H9 (cell line): ENCODE data around the gene TRAIP. TPM values are rescaled to one million over a fixed set of nuclear protein-coding genes. Genes with fewer than 3 reads are reported as not detected.
"Not testable (repeated sequence)": the region's sequence is repeated elsewhere in the genome, so short reads cannot be mapped to it uniquely, and the experiment has no call there.

Source experiments
- DNase-seq: peaks from one replicate; pipeline ENCODE4 v3.0.0-alpha.2; 2017
- H2AFZ ChIP-seq: one replicate; pipeline ENCODE4 v1.6.1; 2013; ENCODE audit warnings: mild to moderate bottlenecking, low read length, control low read depth, moderate library complexity
- H2AK5ac ChIP-seq: 2 replicates; pipeline ENCODE4 v1.6.1; 2013; ENCODE audit warnings: low read length, control low read depth, mixed read lengths; ENCODE audit not compliant: insufficient read length
- H2BK120ac ChIP-seq: one replicate; pipeline ENCODE4 v1.6.1; 2013; ENCODE audit warnings: low read depth, mild to moderate bottlenecking, low read length, control low read depth, inconsistent platforms; ENCODE audit not compliant: poor library complexity, severe bottlenecking
- H2BK12ac ChIP-seq: 2 replicates; pipeline ENCODE4 v1.6.1; 2013; ENCODE audit warnings: low read length, control low read depth, mixed read lengths, low read depth; ENCODE audit not compliant: insufficient read length
- H2BK15ac ChIP-seq: 2 replicates; pipeline ENCODE4 v1.6.1; 2013; ENCODE audit warnings: low read depth, low read length, control low read depth
- H2BK20ac ChIP-seq: one replicate; pipeline ENCODE4 v1.6.1; 2013; ENCODE audit warnings: low read depth, mild to moderate bottlenecking, low read length, control low read depth, inconsistent platforms; ENCODE audit not compliant: poor library complexity, severe bottlenecking
- H2BK5ac ChIP-seq: 2 replicates; pipeline ENCODE4 v1.6.1; 2013; ENCODE audit warnings: low read length, control low read depth, mixed read lengths; ENCODE audit not compliant: insufficient read length
- H3K14ac ChIP-seq: 2 replicates; pipeline ENCODE4 v1.6.1; 2013; ENCODE audit warnings: low read length, control low read depth; ENCODE audit not compliant: insufficient read depth
- H3K18ac ChIP-seq: 2 replicates; pipeline ENCODE4 v1.6.1; 2013; ENCODE audit warnings: low read depth, mild to moderate bottlenecking, mixed read lengths, low read length, control low read depth; ENCODE audit not compliant: insufficient read length
- H3K23ac ChIP-seq: 2 replicates; pipeline ENCODE4 v1.6.1; 2013; ENCODE audit warnings: low read length, control low read depth, mixed read lengths, low read depth; ENCODE audit not compliant: insufficient read length
- H3K23me2 ChIP-seq: 2 replicates; pipeline ENCODE4 v1.6.1; 2013; ENCODE audit warnings: low read depth, mild to moderate bottlenecking, mixed read lengths, low read length, control low read depth; ENCODE audit not compliant: insufficient read length, poor library complexity, severe bottlenecking
- H3K27ac ChIP-seq: 2 replicates; pipeline ENCODE4 v1.5.1; 2013; ENCODE audit warnings: low read length, control low read depth, mixed read lengths, low read depth; ENCODE audit not compliant: insufficient read length
- H3K27me3 ChIP-seq: 2 replicates; pipeline ENCODE4 v1.6.1; 2013; ENCODE audit warnings: low read length, control low read depth, inconsistent platforms; ENCODE audit not compliant: insufficient read depth
- H3K4ac ChIP-seq: 2 replicates; pipeline ENCODE4 v1.6.1; 2013; ENCODE audit warnings: low read depth, mild to moderate bottlenecking, control low read depth, inconsistent platforms, low read length, moderate library complexity
- H3K4me1 ChIP-seq: 2 replicates; pipeline ENCODE4 v1.6.1; 2013; ENCODE audit warnings: low read length, control low read depth, inconsistent platforms; ENCODE audit not compliant: insufficient read depth
- H3K4me2 ChIP-seq: 2 replicates; pipeline ENCODE4 v1.6.1; 2013; ENCODE audit warnings: low read length, control low read depth, mixed read lengths; ENCODE audit not compliant: insufficient read length, insufficient read depth
- H3K56ac ChIP-seq: 2 replicates; pipeline ENCODE4 v1.6.1; 2013; ENCODE audit warnings: low read depth, mild to moderate bottlenecking, mixed read lengths, low read length, control low read depth; ENCODE audit not compliant: insufficient read length
- H3K79me1 ChIP-seq: 2 replicates; pipeline ENCODE4 v1.6.1; 2013; ENCODE audit warnings: low read depth, mild to moderate bottlenecking, moderate library complexity, low read length, control low read depth, inconsistent platforms; ENCODE audit not compliant: insufficient read depth, poor library complexity, severe bottlenecking
- H3K79me2 ChIP-seq: 2 replicates; pipeline ENCODE4 v1.6.1; 2013; ENCODE audit warnings: low read length, control low read depth, inconsistent platforms; ENCODE audit not compliant: insufficient read depth
- H3K9ac ChIP-seq: 2 replicates; pipeline ENCODE4 v1.6.1; 2013; ENCODE audit warnings: low read length, control low read depth, mixed read lengths; ENCODE audit not compliant: insufficient read length; ENCODE audit errors: extremely low read depth
- H3K9me3 ChIP-seq: one replicate; pipeline ENCODE4 v1.6.1; 2013; ENCODE audit warnings: low read depth, low read length, inconsistent platforms; ENCODE audit not compliant: control insufficient read depth
- H3T11ph ChIP-seq: one replicate; pipeline ENCODE4 v1.6.1; 2013; ENCODE audit warnings: mild to moderate bottlenecking, low read length, control low read depth, inconsistent platforms
- H4K20me1 ChIP-seq: one replicate; pipeline ENCODE4 v1.6.1; 2013; ENCODE audit not compliant: control insufficient read depth, insufficient read length, insufficient read depth
- H4K5ac ChIP-seq: 2 replicates; pipeline ENCODE4 v1.6.1; 2013; ENCODE audit warnings: low read depth, mild to moderate bottlenecking, mixed read lengths, low read length, control low read depth; ENCODE audit not compliant: insufficient read length
- H4K8ac ChIP-seq: replicated peaks from 2 replicates; pipeline ENCODE4 v1.6.1; 2013; ENCODE audit warnings: low read length, control low read depth, mixed read lengths, low read depth; ENCODE audit not compliant: insufficient read length
- H4K91ac ChIP-seq: 2 replicates; pipeline ENCODE4 v1.6.1; 2013; ENCODE audit warnings: low read depth, mild to moderate bottlenecking, moderate library complexity, mixed read lengths, low read length, control low read depth; ENCODE audit not compliant: insufficient read length
- H3K27ac Mint-ChIP-seq, 3 experiments: 2 replicates in 2 of 3; 3 replicates in 1 of 3; pipeline ENCODE4 v1.8.0; 2020 to 2021; ENCODE audit warnings: mixed read lengths in 3 of 3, mild to moderate bottlenecking in 1 of 3, moderate library complexity in 1 of 3
- H3K27me3 Mint-ChIP-seq: 2 replicates; pipeline ENCODE4 v1.8.0; 2021; ENCODE audit warnings: low read depth, mild to moderate bottlenecking, moderate library complexity, mixed read lengths
- H3K36me3 Mint-ChIP-seq, 3 experiments: 2 replicates in 2 of 3; 3 replicates in 1 of 3; pipeline ENCODE4 v1.8.0; 2020 to 2021; ENCODE audit warnings: low read depth in 3 of 3, mixed read lengths in 3 of 3; ENCODE audit not compliant: insufficient read depth in 1 of 3
- H3K4me1 Mint-ChIP-seq, 2 experiments: 2 replicates each; pipeline ENCODE4 v1.8.0; 2020; ENCODE audit warnings: mixed read lengths in 2 of 2
- H3K4me3 Mint-ChIP-seq, 2 experiments: 2 replicates in 1 of 2; 3 replicates in 1 of 2; pipeline ENCODE4 v1.8.0; 2020 to 2021; ENCODE audit warnings: mild to moderate bottlenecking in 2 of 2, mixed read lengths in 2 of 2, moderate library complexity in 1 of 2
- H3K9me3 Mint-ChIP-seq, 2 experiments: 2 replicates in 1 of 2; 3 replicates in 1 of 2; pipeline ENCODE4 v1.8.0; 2020; ENCODE audit warnings: mild to moderate bottlenecking in 2 of 2, mixed read lengths in 2 of 2, moderate library complexity in 1 of 2
- WGBS: extraction: QIAGEN DNeasy Blood & Tissue Kit; methylation state at CpG from one replicate; pipeline ENCODE4 v1.1.7; 2013; ENCODE audit warnings: missing lambda C conversion rate, low lambda C conversion rate, mixed read lengths; ENCODE audit not compliant: insufficient read length; ENCODE audit errors: extremely low coverage; 5-methylcytosine and 5-hydroxymethylcytosine counted together
- total RNA-seq: library from RNA; stranded (reverse); gene quantifications from 2 replicates; pipeline ENCODE4 v1.2.1, GENCODE V29; 2021
- TF ChIP-seq, protein P1 (sequence below): fragments of 200-600 bp; sonication (generic); conservative IDR thresholded peaks from 3 replicates; pipeline ENCODE4 v1.8.0; 2021; ENCODE audit warnings: antibody characterized with exemption, mild to moderate bottlenecking

Gene TRAIP
- total RNA-seq, 1 experiment from 2014 or later, result 36.7 TPM

DNA sequence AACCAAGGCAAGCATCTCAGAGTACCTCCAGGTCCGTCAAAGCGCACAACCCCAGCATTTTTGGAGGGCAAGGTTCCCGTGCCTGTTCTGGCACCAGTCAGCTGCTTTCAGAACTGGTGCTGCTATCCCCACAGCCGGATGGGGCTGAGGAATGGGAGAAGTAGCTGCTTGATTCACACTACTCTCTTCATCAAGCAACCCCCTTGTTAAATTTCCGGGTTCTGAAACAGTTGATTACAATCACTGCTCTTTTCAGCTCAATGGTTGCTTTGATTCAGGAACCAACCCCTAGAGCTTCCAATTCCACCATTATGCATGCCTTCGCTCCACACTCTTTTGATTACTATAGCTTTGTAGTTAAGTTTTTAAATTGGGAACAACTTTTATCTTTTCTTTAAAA is 30.3 kb downstream of the TRAIP start:
- Histone ChIP-seq H2AFZ (no peak overlapping the region), H4K5ac (no peak overlapping the region)
- no peaks in the 10 kb centered on the region for H3K27me3 Mint-ChIP-seq

DNA sequence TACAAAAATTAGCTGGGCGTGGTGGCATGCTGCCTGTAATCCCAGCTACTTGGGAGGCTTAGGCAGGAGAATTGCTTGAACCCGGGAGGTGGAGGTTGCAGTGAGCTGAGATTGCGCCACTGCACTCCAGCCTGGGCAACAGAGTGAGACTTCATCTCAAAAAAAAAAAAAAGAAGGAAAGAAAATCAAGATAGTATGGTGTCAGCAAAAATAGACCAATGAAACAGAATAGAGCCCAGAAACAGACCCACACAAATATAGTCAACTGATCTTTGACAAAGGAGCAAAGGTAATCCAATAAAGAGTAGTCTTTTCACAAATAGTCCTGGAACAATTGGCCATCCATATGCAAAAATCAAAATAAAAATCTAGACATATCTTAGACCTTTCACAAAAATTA is 33.2 kb downstream of the TRAIP start:
- not testable (repeated sequence) for H3K27me3 ChIP-seq, H3K9me3 ChIP-seq, H3K4me1 ChIP-seq, H3K27ac Mint-ChIP-seq, H3K23me2 ChIP-seq, H2AK5ac ChIP-seq, H3K23ac ChIP-seq, H3K4me2 ChIP-seq, H3K4ac ChIP-seq, DNase-seq, H2BK15ac ChIP-seq, H3K79me2 ChIP-seq, H3K27ac ChIP-seq, H3K18ac ChIP-seq, H3K79me1 ChIP-seq, H3K56ac ChIP-seq, H3K9ac ChIP-seq, H4K20me1 ChIP-seq, H3T11ph ChIP-seq, H4K5ac ChIP-seq, H2BK12ac ChIP-seq, H3K14ac ChIP-seq, H3K4me1 Mint-ChIP-seq, H3K36me3 Mint-ChIP-seq, H2BK20ac ChIP-seq, H3K9me3 Mint-ChIP-seq, H3K27me3 Mint-ChIP-seq, H2BK120ac ChIP-seq, H2BK5ac ChIP-seq, H3K4me3 Mint-ChIP-seq, H4K8ac ChIP-seq, H2AFZ ChIP-seq, H4K91ac ChIP-seq
- WGBS, result no CpG with 5 or more reads among the region's 3 CpGs

More for the DNA sequence above, 30.3 kb downstream of the TRAIP start:
- Histone ChIP-seq H3K18ac (no peak overlapping the region), H3K27ac (no peak overlapping the region), H2BK120ac (no peak overlapping the region), H4K91ac (no peak overlapping the region), H4K20me1 (no peaks in the 10 kb centered on the region), H3T11ph (no peak overlapping the region), H3K79me2 (no peaks in the 10 kb centered on the region), H2BK12ac (no peak overlapping the region), H3K14ac (no peak overlapping the region), H3K56ac (no peak overlapping the region), H4K8ac (no peak overlapping the region), H2BK5ac (no peak overlapping the region), H3K79me1 (no peaks in the 10 kb centered on the region), H3K27me3 (no peaks in the 10 kb centered on the region), H3K4ac (no peak overlapping the region), H2BK20ac (no peak overlapping the region), H2AK5ac (no peak overlapping the region), H3K9ac (no peak overlapping the region), H2BK15ac (no peak overlapping the region), H3K4me1 (no peaks in the 10 kb centered on the region), H3K23ac (no peak overlapping the region), H3K23me2 (no peaks in the 10 kb centered on the region), H3K9me3 (no peaks in the 10 kb centered on the region), H3K4me2 (no peak overlapping the region)
- no peak for DNase-seq
- no peaks in the 10 kb centered on the region for H3K4me1 Mint-ChIP-seq
- no peaks in the 10 kb centered on the region for H3K9me3 Mint-ChIP-seq
- TF ChIP-seq, protein P1, sequence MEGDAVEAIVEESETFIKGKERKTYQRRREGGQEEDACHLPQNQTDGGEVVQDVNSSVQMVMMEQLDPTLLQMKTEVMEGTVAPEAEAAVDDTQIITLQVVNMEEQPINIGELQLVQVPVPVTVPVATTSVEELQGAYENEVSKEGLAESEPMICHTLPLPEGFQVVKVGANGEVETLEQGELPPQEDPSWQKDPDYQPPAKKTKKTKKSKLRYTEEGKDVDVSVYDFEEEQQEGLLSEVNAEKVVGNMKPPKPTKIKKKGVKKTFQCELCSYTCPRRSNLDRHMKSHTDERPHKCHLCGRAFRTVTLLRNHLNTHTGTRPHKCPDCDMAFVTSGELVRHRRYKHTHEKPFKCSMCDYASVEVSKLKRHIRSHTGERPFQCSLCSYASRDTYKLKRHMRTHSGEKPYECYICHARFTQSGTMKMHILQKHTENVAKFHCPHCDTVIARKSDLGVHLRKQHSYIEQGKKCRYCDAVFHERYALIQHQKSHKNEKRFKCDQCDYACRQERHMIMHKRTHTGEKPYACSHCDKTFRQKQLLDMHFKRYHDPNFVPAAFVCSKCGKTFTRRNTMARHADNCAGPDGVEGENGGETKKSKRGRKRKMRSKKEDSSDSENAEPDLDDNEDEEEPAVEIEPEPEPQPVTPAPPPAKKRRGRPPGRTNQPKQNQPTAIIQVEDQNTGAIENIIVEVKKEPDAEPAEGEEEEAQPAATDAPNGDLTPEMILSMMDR, result no peak
- WGBS, result no CpG with 5 or more reads among the region's 6 CpGs
- peak overlapping the region in 1 of 3 experiments; percentile 80; a peak in 2 of 7 replicates for H3K27ac Mint-ChIP-seq
- peaks cover 11 to 33% (median 29%) of the 10 kb centered on the region in 3 experiments; a peak in 6 of 7 replicates for H3K36me3 Mint-ChIP-seq
- no peak overlapping the region for H3K4me3 Mint-ChIP-seq
